Transverse colon (tissue), 4 donors: Measurements from ENCODE around the gene RAB6B. TPM values are rescaled to one million over a fixed set of nuclear protein-coding genes. Genes with fewer than 3 reads are reported as not detected.

ENCODE experiments used
- DNase-seq: peaks from one replicate; pipeline ENCODE4 v3.0.0-alpha.2; 2019
- H3K27ac ChIP-seq, 4 donors: fragments of 200-600 bp; sonication (generic); 2 replicates each; pipeline ENCODE4 v1.5.1; 2016 to 2018; ENCODE audit warnings: inconsistent platforms in 4 of 4
- H3K27me3 ChIP-seq: fragments of 200-600 bp; sonication (generic); 2 replicates; pipeline ENCODE4 v1.5.1; 2017; ENCODE audit warnings: inconsistent platforms
- H3K36me3 ChIP-seq, 4 donors: fragments of 200-600 bp; sonication (generic); 2 replicates each; pipeline ENCODE4 v1.5.1; 2017 to 2019; ENCODE audit warnings: inconsistent platforms in 4 of 4
- H3K4me1 ChIP-seq, 4 donors: fragments of 200-600 bp; sonication (generic); 2 replicates each; pipeline ENCODE4 v1.5.1; 2017 to 2020; ENCODE audit warnings: inconsistent platforms in 4 of 4
- H3K4me3 ChIP-seq, 4 donors: fragments of 200-600 bp; sonication (generic); 1 replicate in 1 of 4; 2 replicates in 3 of 4; pipeline versions ENCODE4 v1.5.1 to v1.6.1; 2017 to 2019; ENCODE audit warnings: inconsistent platforms in 4 of 4
- H3K9me3 ChIP-seq, 2 donors: fragments of 200-600 bp; sonication (generic); 2 replicates each; pipeline ENCODE4 v1.5.1; 2017 to 2019; ENCODE audit warnings: inconsistent platforms in 2 of 2
- CTCF ChIP-seq, 5 experiments: fragments of 200-600 bp in 3 of 5; fragments of 450-650 bp in 2 of 5; sonication (generic) in 3 of 5; IDR thresholded peaks; 1 replicate in 2 of 5; 2 replicates in 3 of 5; pipeline ENCODE4 v1.5.1; 2016 to 2017; ENCODE audit warnings: antibody characterized with exemption in 5 of 5, inconsistent platforms in 3 of 5, mild to moderate bottlenecking in 2 of 5, moderate library complexity in 1 of 5
- EP300 ChIP-seq: sonication (generic); formaldehyde crosslinking; IDR thresholded peaks from one replicate; pipeline ENCODE4 v1.6.1; 2017; ENCODE audit warnings: antibody characterized with exemption, low read depth
- POLR2A ChIP-seq: fragments of 450-650 bp; IDR thresholded peaks from one replicate; pipeline ENCODE4 v1.6.1; 2016; ENCODE audit warnings: antibody characterized with exemption, mild to moderate bottlenecking, moderate library complexity
- POLR2AphosphoS5 ChIP-seq, 3 donors: sonication (generic); formaldehyde crosslinking; IDR thresholded peaks; one replicate each; pipeline ENCODE4 v1.6.1; 2016; ENCODE audit warnings: antibody characterized with exemption in 3 of 3
- WGBS, 2 donors: methylation state at CpG; one replicate each; pipeline ENCODE4 v1.1.5; 2018; ENCODE audit warnings: low coverage in 1 of 2; 5-methylcytosine and 5-hydroxymethylcytosine counted together
- in situ Hi-C, 4 donors: fragments of 200-750 bp; cut with MboI; loops; one replicate each; pipeline versions ENCODE4 v1.15.0 to v1.15.1; 2017; ENCODE audit warnings: low sequenced_read_pairs in 3 of 4, low pct_ligation_motif_present in 1 of 4, low pct_unique_long_range_greater_than_20kb in 1 of 4
- intact Hi-C: fragments of 100-400 bp; cut with DNase I; formaldehyde crosslinking; loops from one replicate; pipeline ENCODE4 v1.15.1; 2023; ENCODE audit warnings: low total_unique reads
- total RNA-seq, 4 donors: library from RNA; depleted of rRNA; stranded (reverse); fragments of >200 nt; gene quantifications; one replicate each; pipeline ENCODE4 v1.1.0, GENCODE V29; 2016

Gene RAB6B
- total RNA-seq, 4 donors from 2014 or later = 1.2 to 4.8 (median 2.2) TPM

GRCh38 chr3:133891662-133892378, 3.9 kb downstream of the RAB6B start:
- no peak for TF ChIP-seq POLR2AphosphoS5 (IDR thresholded peaks at IDR 0.05)
- no peak for TF ChIP-seq CTCF (IDR thresholded peaks at IDR 0.05)
- TF ChIP-seq POLR2A = no peak
- TF ChIP-seq EP300 = no peak

GRCh38 chr3:133890972-133891644, 4.6 kb downstream of the RAB6B start:
- Histone ChIP-seq H3K27ac (no peak overlapping the region), H3K4me3 (no peak overlapping the region), H3K36me3 (no peaks in the 10 kb centered on the region), H3K27me3 (peaks cover 21% of the 10 kb centered on the region), H3K9me3 (no peaks in the 10 kb centered on the region), H3K4me1 (peaks cover 5 to 14% (median 12%) of the 10 kb centered on the region in 4 donors)
- in situ Hi-C loops = no loop called here
- DNase-seq = no peak
- 40 to 83% methylated on average over 1 to 5 of the region's 5 CpGs for WGBS, 2 donors
- intact Hi-C loops = no loop called here
- TF ChIP-seq POLR2AphosphoS5 (IDR thresholded peaks at IDR 0.05) = no peak
- TF ChIP-seq CTCF (IDR thresholded peaks at IDR 0.05) = no peak
- no peak for TF ChIP-seq POLR2A
- no peak for TF ChIP-seq EP300

More at GRCh38 chr3:133891662-133892378, 3.9 kb downstream of the RAB6B start:
- intact Hi-C loops = no loop called here
- Histone ChIP-seq H3K4me3 (no peak overlapping the region), H3K27ac (no peak overlapping the region), H3K36me3 (no peaks in the 10 kb centered on the region), H3K27me3 (peaks cover 28% of the 10 kb centered on the region), H3K9me3 (no peaks in the 10 kb centered on the region), H3K4me1 (peaks cover 5 to 14% (median 12%) of the 10 kb centered on the region in 4 donors)
- WGBS, 2 donors = 68 to 91% methylated on average over 3 to 11 of the region's 11 CpGs
- DNase-seq = no peak
- in situ Hi-C loops = no loop called here

DNA sequence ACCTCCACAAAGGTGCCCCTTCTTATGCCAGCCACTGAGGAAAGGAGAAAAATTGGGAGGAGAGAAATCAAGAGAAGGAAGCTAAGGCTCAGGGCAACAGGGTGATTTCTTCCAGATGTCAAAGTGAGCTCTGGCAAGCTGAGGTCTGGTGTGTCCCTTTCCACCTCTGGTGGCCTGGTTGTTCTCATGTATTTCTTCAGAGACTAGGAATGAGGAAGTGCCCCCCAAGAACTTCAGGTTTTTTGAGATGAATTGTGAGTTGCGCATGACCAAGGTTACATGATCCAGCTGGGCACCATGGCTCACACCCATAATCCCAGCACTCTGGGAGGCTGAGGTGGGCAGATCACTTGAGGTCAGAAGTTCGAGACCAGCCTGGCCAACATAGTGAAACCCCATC, 5.6 kb downstream of the RAB6B start:
- Histone ChIP-seq H3K9me3 (no peaks in the 10 kb centered on the region), H3K27me3 (peaks cover 11% of the 10 kb centered on the region), H3K36me3 (no peaks in the 10 kb centered on the region), H3K27ac (no peak overlapping the region), H3K4me3 (no peak overlapping the region), H3K4me1 (peaks cover 5 to 10% (median 7%) of the 10 kb centered on the region in 4 donors)
- no peak for TF ChIP-seq EP300
- no peak for TF ChIP-seq POLR2A
- no peak for TF ChIP-seq POLR2AphosphoS5 (IDR thresholded peaks at IDR 0.05)
- no peak for TF ChIP-seq CTCF (IDR thresholded peaks at IDR 0.05)
- in situ Hi-C loops = no loop called here
- 77% methylated on average over 2 of the region's 2 CpGs; no CpG with 5 or more reads in 1 of the 2 donors for WGBS, 2 donors
- DNase-seq = no peak
- intact Hi-C loops = no loop called here

GRCh38 chr3:133888726-133889340, 6.8 kb downstream of the RAB6B start:
- no peaks in the 10 kb centered on the region for H3K36me3 ChIP-seq
- H3K9me3 ChIP-seq = no peaks in the 10 kb centered on the region
- WGBS, 2 donors = 86 to 93% methylated on average over 7 to 9 of the region's 9 CpGs
- H3K27me3 ChIP-seq = no peaks in the 10 kb centered on the region
- H3K4me3 ChIP-seq = no peak overlapping the region
- intact Hi-C loops = no loop called here
- no peak for DNase-seq
- TF ChIP-seq POLR2AphosphoS5 (IDR thresholded peaks at IDR 0.05) = no peak
- no peak for TF ChIP-seq CTCF (IDR thresholded peaks at IDR 0.05)
- TF ChIP-seq POLR2A = no peak
- TF ChIP-seq EP300 = no peak
- peaks cover 0 to under 1% (median 0%) of the 10 kb centered on the region in 4 donors for H3K4me1 ChIP-seq
- no peak overlapping the region for H3K27ac ChIP-seq
- in situ Hi-C loops = no loop called here
